GM13977 (cell line): ENCODE data around the gene KRTAP4-7.
"Not testable (repeated sequence)": the region's sequence is repeated elsewhere in the genome, so short reads cannot be mapped to it uniquely, and the experiment has no call there.

ENCODE experiments used
- DNase-seq: peaks from one replicate; pipeline ENCODE4 v3.0.0; 2012; ENCODE audit warnings: low spot score
- in situ Hi-C: fragments of 300-500 bp; cut with MboI; formaldehyde crosslinking; loops from one replicate; pipeline ENCODE4 v1.12.0; 2022; ENCODE audit warnings: low sequenced_read_pairs, low pct_unique_long_range_greater_than_20kb, mixed read lengths, inconsistent platforms; ENCODE audit not compliant: unreplicated experiment
- TF ChIP-seq, protein P1 (sequence below): IDR thresholded peaks from 2 replicates; pipeline ENCODE4 v1.5.1; 2012; ENCODE audit warnings: mild to moderate bottlenecking, control low read depth; ENCODE audit not compliant: insufficient read depth; ENCODE audit errors: extremely low read depth, missing control alignments

KRTAP4-7 gene

GRCh38 chr17:41060052-41060604 lies 23.8 kb upstream of the KRTAP4-7 start, which contains the start of gene KRTAP2-3:
Gene KRTAP2-3, minus strand, starts transcription at chr17:41060114. Its CDS starts 64 bp downstream, at chr17:41060050.
- DNase-seq, result no peak
- TF ChIP-seq, protein P1, sequence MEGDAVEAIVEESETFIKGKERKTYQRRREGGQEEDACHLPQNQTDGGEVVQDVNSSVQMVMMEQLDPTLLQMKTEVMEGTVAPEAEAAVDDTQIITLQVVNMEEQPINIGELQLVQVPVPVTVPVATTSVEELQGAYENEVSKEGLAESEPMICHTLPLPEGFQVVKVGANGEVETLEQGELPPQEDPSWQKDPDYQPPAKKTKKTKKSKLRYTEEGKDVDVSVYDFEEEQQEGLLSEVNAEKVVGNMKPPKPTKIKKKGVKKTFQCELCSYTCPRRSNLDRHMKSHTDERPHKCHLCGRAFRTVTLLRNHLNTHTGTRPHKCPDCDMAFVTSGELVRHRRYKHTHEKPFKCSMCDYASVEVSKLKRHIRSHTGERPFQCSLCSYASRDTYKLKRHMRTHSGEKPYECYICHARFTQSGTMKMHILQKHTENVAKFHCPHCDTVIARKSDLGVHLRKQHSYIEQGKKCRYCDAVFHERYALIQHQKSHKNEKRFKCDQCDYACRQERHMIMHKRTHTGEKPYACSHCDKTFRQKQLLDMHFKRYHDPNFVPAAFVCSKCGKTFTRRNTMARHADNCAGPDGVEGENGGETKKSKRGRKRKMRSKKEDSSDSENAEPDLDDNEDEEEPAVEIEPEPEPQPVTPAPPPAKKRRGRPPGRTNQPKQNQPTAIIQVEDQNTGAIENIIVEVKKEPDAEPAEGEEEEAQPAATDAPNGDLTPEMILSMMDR, result no peak
- in situ Hi-C loops, result no loop called here

- TF ChIP-seq, protein P1, result no peak
- no peak for DNase-seq
- in situ Hi-C loops, result no loop called here
These were observed 22.0 kb upstream of the KRTAP4-7 start for GRCh38 chr17:41061964-41062363.

DNA sequence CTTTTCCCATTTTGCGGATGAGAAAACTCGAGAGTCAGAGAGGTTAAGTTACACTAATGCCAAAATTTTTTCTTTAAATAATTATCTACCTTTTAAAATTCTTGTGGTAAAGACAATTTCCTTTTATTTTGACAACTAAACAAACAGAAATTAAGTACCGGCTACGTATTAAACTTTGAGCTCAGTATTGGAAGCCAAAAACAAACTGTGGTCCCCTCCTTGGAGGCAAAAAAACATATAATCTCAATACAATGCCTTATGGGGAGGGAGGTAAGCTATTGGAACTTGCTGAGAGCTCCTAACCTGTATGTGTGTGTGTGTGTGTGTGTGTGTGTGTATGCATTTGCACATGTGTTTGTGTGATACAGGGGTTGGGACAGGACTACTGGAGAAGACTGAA lies 20.5 kb upstream of the KRTAP4-7 start:
- TF ChIP-seq, protein P1, result no peak
- DNase-seq, result no peak
- in situ Hi-C loops, result no loop called here

DNA sequence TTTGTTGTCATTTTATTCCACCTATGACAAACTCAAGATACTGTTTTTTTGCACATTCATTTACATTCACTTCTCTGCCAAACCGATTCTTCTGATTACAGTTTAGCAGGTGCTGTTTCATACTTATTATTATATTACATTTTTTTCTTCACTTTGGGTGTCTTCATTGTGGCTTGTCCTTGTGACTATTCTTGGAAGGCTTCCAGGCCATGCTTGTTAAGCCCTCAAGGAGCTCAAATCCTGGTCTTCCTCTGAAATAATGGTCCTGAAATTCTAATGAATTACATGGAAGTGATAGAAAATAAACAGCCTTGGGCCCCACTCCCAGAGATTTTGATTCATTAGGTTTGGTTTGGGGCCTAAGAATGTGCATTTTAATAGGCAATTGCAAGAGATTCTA lies 19.6 kb upstream of the KRTAP4-7 start:
- in situ Hi-C loops, result no loop called here

GRCh38 chr17:41065016-41065689 lies 18.8 kb upstream of the KRTAP4-7 start:
- DNase-seq, in situ Hi-C loops: not testable (repeated sequence)

More for the DNA sequence above, 19.6 kb upstream of the KRTAP4-7 start:
- TF ChIP-seq, protein P1, result no peak
- no peak for DNase-seq

- no peak for DNase-seq
- TF ChIP-seq, protein P1, result no peak
- in situ Hi-C loops, result no loop called here
These were observed 17.9 kb upstream of the KRTAP4-7 start, which contains the start of gene KRTAP2-4 for GRCh38 chr17:41065829-41066624. Gene KRTAP2-4, minus strand, starts transcription at chr17:41065879. Its CDS starts 34 bp downstream, at chr17:41065845.
